Thymus (tissue), 11 donors: ENCODE measurements around the gene TSPO2. TPM values are rescaled to one million over a fixed set of nuclear protein-coding genes. Genes with fewer than 3 reads are reported as not detected.

Experiments used
- DNase-seq, 9 donors: peaks; one replicate each; pipeline ENCODE4 v3.0.0-alpha.2; 2013; ENCODE audit warnings: low spot score in 9 of 9, low read depth in 6 of 9, missing footprints in 1 of 9
- H3K27ac ChIP-seq, 2 donors: one replicate each; pipeline ENCODE4 v1.5.1; 2013; ENCODE audit warnings: control low read depth in 1 of 2, low read depth in 1 of 2, low read length in 1 of 2, mild to moderate bottlenecking in 1 of 2, moderate library complexity in 1 of 2
- H3K27me3 ChIP-seq, 2 donors: one replicate each; pipeline ENCODE4 v1.5.1; 2013; ENCODE audit warnings: low read length in 1 of 2; ENCODE audit not compliant: control insufficient read depth in 2 of 2, insufficient read depth in 1 of 2
- H3K36me3 ChIP-seq, 2 donors: one replicate each; pipeline ENCODE4 v1.5.1; 2013; ENCODE audit warnings: low read length in 1 of 2, mild to moderate bottlenecking in 1 of 2, moderate library complexity in 1 of 2; ENCODE audit not compliant: control insufficient read depth in 2 of 2, insufficient read depth in 2 of 2
- H3K4me1 ChIP-seq, 2 donors: one replicate each; pipeline ENCODE4 v1.5.1; 2013; ENCODE audit warnings: low read length in 2 of 2; ENCODE audit not compliant: control insufficient read depth in 2 of 2, insufficient read depth in 2 of 2
- H3K4me3 ChIP-seq, 2 donors: one replicate each; pipeline ENCODE4 v1.5.1; 2013; ENCODE audit warnings: low read length in 2 of 2, control low read depth in 1 of 2, mild to moderate bottlenecking in 1 of 2
- H3K9me3 ChIP-seq, 2 donors: one replicate each; pipeline ENCODE4 v1.5.1; 2013; ENCODE audit warnings: low read length in 1 of 2, mild to moderate bottlenecking in 1 of 2; ENCODE audit not compliant: control insufficient read depth in 2 of 2, insufficient read depth in 1 of 2
- WGBS: extraction: QIAGEN DNeasy Blood & Tissue Kit; methylation state at CpG from one replicate; pipeline ENCODE4 v1.1.7; 2013; 5-methylcytosine and 5-hydroxymethylcytosine counted together
- polyA plus RNA-seq: library from polyadenylated mRNA; stranded (reverse); fragments of 200-250 nt; gene quantifications from one replicate; pipeline ENCODE4 v1.2.3, GENCODE V29; 2013
- total RNA-seq: library from RNA; stranded (reverse); fragments of 120-200 nt; gene quantifications from one replicate; pipeline ENCODE4 v1.2.4, GENCODE V29; 2013
- donor health status: healthy.

Gene TSPO2
- total and polyA plus RNA-seq, 2 donors = 0.09 to 0.38 TPM

DNA sequence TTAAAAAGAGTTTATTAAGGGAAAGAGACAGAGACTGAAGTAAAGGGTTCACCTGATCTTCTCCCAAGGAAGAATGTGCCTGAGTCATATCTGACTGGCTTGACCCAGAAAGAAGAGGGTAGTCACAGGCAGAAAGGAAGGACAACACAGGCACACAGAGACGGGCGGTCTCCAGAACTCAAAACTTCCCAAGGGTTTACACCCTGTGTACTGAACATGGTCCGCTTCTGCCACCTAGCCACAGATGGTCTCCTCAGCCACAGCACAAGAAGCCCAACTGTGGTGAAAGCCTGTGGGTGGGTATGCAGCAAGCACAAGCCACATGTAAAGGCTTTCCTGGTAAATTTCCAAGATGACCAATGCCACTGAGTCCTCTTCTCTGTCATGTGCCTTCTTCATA, 20.4 kb upstream of the TSPO2 start:
- Histone ChIP-seq H3K4me1 (peaks cover 14 to 18% of the 10 kb centered on the region in 2 donors), H3K36me3 (peaks cover 3% of the 10 kb centered on the region in 2 donors), H3K4me3 (no peak overlapping the region), H3K27me3 (no peaks in the 10 kb centered on the region), H3K27ac (no peak overlapping the region), H3K9me3 (no peaks in the 10 kb centered on the region)
- 98% methylated on average over 3 of the region's 3 CpGs for WGBS
- no peak for DNase-seq

DNA sequence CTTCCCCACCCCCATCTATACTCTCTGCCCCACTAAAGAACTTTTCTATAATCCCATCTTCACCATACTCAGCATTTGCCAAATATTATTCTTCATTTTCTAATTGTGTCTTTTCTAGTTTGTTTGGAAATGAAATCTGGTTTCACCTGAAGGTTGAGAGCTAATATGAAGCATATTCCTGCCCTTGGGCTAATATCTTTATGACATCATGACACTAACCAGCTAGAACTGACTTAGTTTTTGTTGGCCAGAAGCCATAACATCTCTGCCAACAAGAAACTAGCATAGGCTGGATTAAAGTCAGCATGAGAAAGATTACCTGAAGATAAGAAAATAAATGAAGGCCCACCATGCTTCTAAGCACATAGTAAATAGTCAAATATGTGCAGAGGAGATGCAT, 20.0 kb upstream of the TSPO2 start:
- Histone ChIP-seq H3K27me3 (no peaks in the 10 kb centered on the region), H3K4me3 (no peak overlapping the region), H3K27ac (no peak overlapping the region), H3K9me3 (no peaks in the 10 kb centered on the region), H3K36me3 (peaks cover 3% of the 10 kb centered on the region in 2 donors), H3K4me1 (peaks cover 12 to 19% of the 10 kb centered on the region in 2 donors)
- DNase-seq = no peak

DNA sequence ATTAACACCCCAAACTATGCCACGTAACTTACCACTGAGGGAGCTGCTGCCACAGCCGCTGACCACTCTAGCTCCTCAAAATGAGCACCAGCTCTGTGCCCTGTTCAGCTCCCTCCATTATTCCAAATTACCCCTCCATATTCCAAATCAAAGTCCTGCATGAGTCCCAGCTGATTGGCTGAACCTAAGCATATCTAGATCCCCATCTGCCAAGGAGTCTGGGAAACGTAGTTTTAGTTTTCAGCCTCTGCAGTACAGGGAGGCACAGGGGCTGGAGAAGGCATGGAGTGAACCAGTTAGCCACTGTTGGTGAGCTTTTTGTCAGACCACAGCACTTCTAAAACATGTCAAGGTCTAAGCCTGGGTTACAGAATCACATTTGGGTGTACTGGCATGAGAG, 19.2 kb upstream of the TSPO2 start:
- Histone ChIP-seq H3K4me1 (peaks cover 14 to 19% of the 10 kb centered on the region in 2 donors), H3K4me3 (no peak overlapping the region), H3K36me3 (peaks cover 3% of the 10 kb centered on the region in 2 donors), H3K27me3 (no peaks in the 10 kb centered on the region), H3K9me3 (no peaks in the 10 kb centered on the region), H3K27ac (no peak overlapping the region)
- WGBS = 98% methylated on average over 3 of the region's 3 CpGs
- no peak for DNase-seq

DNA sequence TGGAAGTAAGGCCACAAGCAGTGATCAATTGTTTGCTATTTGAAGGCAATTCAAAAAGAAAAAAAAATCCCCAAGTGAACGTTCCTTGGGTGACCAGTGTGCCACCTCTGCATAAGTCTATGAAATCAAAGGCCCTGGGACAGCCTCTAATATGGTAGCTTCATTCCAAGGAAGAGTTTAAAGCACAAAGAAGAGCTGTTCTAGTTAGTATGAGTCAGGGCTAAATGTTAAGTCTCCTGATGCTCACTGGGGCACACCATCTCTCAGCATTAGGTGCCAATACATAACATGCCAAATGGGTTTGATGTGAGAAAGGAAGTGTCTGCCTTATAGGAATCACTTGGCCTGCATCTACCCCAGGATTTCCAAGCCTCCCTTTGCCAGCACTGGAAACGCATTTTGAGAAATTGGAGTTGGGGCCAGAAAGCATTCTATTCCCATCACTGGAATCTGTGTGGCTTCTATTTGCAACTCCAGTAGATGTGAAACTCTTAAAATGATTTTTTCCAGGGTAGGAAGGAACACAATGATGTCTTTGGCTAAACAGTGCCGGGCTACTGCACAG, 16.2 kb upstream of the TSPO2 start:
- Histone ChIP-seq H3K4me1 (peaks cover 21 to 36% of the 10 kb centered on the region in 2 donors), H3K9me3 (no peaks in the 10 kb centered on the region), H3K27me3 (no peaks in the 10 kb centered on the region), H3K36me3 (peaks cover 3% of the 10 kb centered on the region in 2 donors), H3K27ac (peak overlapping the region in 1 of 2 donors; percentile 93), H3K4me3 (peak overlapping the region; percentile 82)
- 94% methylated on average over 3 of the region's 3 CpGs for WGBS
- no peak for DNase-seq

DNA sequence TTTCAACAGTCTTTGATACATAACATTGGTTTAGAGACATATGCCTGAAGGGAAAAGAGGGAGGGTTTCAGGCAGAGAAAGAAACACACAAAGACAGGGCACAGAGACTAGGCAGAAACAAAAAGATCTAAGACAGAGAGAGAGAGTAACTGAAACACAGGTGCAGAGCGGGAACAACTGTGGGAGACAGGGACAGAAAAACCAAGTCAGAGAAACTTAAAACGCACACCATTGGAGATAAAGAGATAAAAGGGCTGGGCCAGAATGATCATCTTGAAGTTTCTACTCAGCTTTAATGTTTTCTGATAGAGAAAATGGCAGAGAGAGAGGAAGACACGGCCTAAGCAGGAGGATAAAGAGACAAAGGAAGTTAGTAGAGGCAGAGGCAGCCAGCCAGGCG, 15.0 kb upstream of the TSPO2 start:
- Histone ChIP-seq H3K4me3 (peak overlapping the region; percentile 82), H3K27ac (peak overlapping the region; percentile 93 to 97), H3K36me3 (peaks cover 3% of the 10 kb centered on the region in 2 donors), H3K27me3 (no peaks in the 10 kb centered on the region), H3K4me1 (peaks cover 21 to 36% of the 10 kb centered on the region in 2 donors), H3K9me3 (no peaks in the 10 kb centered on the region)
- DNase-seq = peak in 5 of 9 donors; percentile 38 to 76 (median 59)
- WGBS = 2% methylated on average over 4 of the region's 4 CpGs

DNA sequence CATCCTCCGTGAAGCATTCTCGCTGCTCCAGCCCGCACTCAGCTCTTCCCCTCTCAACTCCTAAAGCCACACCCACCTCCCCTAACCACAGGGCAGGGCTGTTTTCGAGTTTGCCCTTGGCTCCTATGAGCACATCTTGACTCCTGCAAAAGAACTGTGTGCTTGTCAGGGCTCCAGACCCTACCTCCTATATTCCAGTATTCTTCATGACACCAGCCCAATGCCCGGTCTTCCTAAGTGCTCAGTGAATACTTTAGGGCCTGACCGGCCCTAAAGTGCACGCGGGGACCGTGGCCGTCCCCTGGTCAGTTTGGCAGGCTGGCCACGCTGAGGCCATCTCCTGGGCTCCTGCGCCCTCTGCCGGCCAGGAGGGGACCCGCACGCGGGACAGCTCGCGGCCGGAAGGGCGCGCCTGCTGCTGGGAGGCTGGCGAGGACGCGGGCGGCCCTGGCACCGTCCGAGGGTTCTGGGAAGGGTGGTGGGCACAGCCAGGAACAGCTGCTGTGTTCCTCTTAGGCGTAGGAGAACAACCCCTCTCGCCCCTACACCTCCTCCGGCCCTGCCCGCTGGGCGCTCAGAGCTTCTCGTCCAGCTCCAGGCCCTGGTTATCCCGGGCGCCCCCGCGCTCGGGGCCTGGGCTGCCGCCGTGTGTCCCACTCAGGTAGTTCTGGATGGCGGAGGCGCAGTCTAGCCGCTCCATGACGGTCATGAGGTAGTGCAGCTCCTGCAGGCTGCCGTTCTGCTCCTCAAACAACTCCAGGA, 14.3 kb upstream of the TSPO2 start:
- peaks cover 21 to 36% of the 10 kb centered on the region in 2 donors for H3K4me1 ChIP-seq
- peak; percentile 79 to 95 (median 86) for DNase-seq
- H3K36me3 ChIP-seq = peaks cover 3% of the 10 kb centered on the region in 2 donors
- H3K27me3 ChIP-seq = no peaks in the 10 kb centered on the region
- WGBS = 2% methylated on average over 45 of the region's 45 CpGs
- no peaks in the 10 kb centered on the region for H3K9me3 ChIP-seq
- peak overlapping the region; percentile 93 to 97 for H3K27ac ChIP-seq
- H3K4me3 ChIP-seq = peak overlapping the region; percentile 82

DNA sequence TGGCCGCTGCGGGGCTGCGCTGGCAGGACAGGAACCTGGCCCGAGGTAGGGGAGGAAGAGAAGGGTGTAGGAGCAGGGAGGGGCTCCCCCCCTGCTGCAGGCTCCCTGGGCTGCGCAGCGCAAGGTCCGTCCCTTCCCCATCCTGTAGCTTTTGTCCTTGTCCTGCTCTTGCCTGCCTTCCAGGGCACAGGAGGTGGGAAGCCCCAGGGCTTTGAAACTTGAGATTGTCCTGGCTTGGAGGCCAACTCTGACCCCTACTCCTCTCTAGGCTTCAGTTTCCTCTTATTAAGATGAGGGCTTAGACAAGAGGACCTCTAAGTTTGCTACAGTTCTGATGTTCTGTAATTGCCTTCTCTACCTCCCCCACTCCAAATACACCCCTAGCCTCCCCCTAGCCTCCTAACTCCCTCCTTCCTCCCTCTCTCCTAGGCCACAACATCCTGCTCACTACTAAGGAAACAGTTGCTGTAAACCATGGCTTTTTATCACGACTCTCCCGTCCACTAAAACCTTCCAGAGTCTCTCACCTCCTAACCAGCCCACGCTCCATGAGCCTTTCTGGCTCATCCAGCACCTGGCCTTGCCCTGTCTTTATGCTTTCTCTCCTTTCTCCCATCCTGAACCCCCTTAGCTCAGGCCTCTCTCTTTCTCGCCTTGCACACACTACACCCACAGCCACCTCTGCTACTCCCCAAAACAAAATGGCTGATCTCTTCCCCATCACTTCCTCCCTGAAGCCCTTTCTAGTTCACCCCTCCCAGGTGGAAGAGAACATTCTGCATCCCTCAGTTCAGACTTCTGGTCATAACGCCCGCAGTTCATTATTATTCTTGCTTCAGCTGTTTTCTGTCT, 13.5 kb upstream of the TSPO2 start:
- 27% methylated on average over 13 of the region's 13 CpGs for WGBS
- peak overlapping the region; percentile 82 for H3K4me3 ChIP-seq
- H3K4me1 ChIP-seq = peaks cover 21 to 36% of the 10 kb centered on the region in 2 donors
- no peaks in the 10 kb centered on the region for H3K27me3 ChIP-seq
- H3K36me3 ChIP-seq = peaks cover 1 to 3% of the 10 kb centered on the region in 2 donors
- H3K27ac ChIP-seq = peak overlapping the region; percentile 93 to 97
- peak in 7 of 9 donors; percentile 33 to 63 (median 43) for DNase-seq
- no peaks in the 10 kb centered on the region for H3K9me3 ChIP-seq

DNA sequence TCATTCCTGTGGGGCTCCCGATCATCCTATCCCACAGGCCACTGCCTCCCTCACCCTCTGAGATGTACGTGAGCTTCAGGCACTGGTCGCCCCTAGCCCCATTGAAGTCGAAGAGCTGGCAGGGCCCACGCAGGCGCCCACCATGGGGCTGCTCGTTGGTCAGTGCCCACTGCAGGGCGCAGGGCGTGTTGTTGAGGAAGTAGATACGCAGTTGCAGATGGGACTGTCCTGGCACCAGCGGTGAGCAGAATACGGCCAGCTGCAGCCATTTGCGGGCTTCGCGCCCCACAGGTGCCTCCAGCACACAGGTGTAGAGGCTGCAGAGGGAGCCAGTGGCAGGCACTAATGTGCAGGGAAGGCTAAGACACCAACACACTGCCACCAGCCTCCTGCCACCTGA, 9.4 kb upstream of the TSPO2 start:
- 98% methylated on average over 15 of the region's 15 CpGs for WGBS
- Histone ChIP-seq H3K9me3 (no peaks in the 10 kb centered on the region), H3K4me3 (no peak overlapping the region), H3K36me3 (no peaks in the 10 kb centered on the region), H3K27me3 (no peaks in the 10 kb centered on the region), H3K4me1 (peaks cover 8 to 18% of the 10 kb centered on the region in 2 donors), H3K27ac (no peak overlapping the region)
- DNase-seq = no peak

DNA sequence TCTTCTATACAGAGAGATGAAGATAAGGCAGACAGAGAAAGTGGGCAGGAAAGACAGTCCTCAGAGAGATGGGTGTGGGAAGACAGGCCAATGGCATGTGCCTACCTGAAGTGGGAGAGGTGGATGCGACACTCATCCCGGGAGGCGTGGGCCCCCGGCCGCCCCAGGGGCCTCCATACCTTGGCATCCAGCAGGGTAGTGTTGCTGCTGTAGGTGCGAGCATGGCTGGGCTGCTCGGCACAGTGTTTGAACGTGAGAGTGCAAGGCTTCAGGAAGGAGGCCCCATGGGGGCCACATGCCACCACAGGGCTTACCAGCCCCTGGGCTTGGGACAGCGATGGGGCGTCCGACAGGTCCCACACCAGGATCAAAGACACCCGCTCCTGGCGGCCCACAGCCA, 8.5 kb upstream of the TSPO2 start:
- Histone ChIP-seq H3K4me3 (no peak overlapping the region), H3K36me3 (no peaks in the 10 kb centered on the region), H3K27ac (no peak overlapping the region), H3K27me3 (no peaks in the 10 kb centered on the region), H3K9me3 (no peaks in the 10 kb centered on the region), H3K4me1 (peaks cover 3 to 10% of the 10 kb centered on the region in 2 donors)
- 96% methylated on average over 13 of the region's 13 CpGs for WGBS
- DNase-seq = no peak
